GM12873 (cell line): ENCODE data around the gene SSC5D.
A peak's percentile ranks its signal among the peaks of the same experiment; 100 is the strongest.

Experiments used
- CTCF ChIP-seq: IDR thresholded peaks from 2 replicates; pipeline ENCODE4 v1.5.1; 2012; ENCODE audit warnings: low read depth, mild to moderate bottlenecking, moderate library complexity, low read length, control low read depth; ENCODE audit not compliant: insufficient read depth; ENCODE audit errors: missing control alignments

The SSC5D gene

GRCh38 chr19:55467236-55468053 lies 20.8 kb upstream of the SSC5D start:
- TF ChIP-seq CTCF, result peak; percentile 87

- no peak for TF ChIP-seq CTCF
These were observed 20.2 kb upstream of the SSC5D start for GRCh38 chr19:55468054-55468393.

- no peak for TF ChIP-seq CTCF
These were observed 17.0 kb upstream of the SSC5D start for GRCh38 chr19:55471266-55471665.

GRCh38 chr19:55472463-55472862 lies 15.8 kb upstream of the SSC5D start:
- no peak for TF ChIP-seq CTCF

GRCh38 chr19:55473225-55474012 lies 14.8 kb upstream of the SSC5D start:
- no peak for TF ChIP-seq CTCF

- no peak for TF ChIP-seq CTCF
These were observed 13.7 kb upstream of the SSC5D start for GRCh38 chr19:55474269-55475265.
